NCI-H146 treated with DMSO at 0.1 percent for 48 hours (cell line): ENCODE results near the gene CFHR5.
"Not testable (repeated sequence)": the region's sequence is repeated elsewhere in the genome, so short reads cannot be mapped to it uniquely, and the experiment has no call there.

ENCODE experiments used
- DNase-seq: peaks from one replicate; lab custom pipeline; 2025; ENCODE audit not compliant: unreplicated experiment; lab: John Stamatoyannopoulos, UW

The CFHR5 gene

DNA sequence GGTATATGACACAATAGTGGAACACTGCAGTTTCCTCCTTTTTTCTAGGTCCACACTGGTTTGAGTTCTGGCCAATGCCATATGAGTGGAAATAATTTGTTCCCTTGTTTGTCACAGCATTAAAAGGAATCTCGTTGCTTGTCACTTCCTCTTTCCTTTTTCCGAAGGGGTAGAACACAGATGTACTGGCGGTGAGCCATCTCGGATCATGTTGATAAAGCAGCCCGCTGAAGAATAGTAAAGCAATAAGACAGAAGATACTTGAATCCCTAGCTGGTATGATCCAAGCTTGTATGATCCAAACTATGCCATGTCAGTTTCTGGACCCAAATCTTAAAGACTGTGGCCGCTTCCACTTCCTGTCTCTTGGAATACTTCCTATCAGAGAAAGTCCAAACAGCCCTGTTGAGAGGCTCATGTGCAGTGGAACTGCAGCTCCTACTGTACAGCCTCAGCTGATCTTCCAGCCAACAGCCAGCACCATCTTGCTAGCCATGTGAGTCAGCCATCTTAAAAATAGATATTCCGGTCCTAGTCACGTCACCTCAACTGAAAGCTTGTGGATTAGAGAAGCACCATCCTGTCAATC is 40.3 kb downstream of the CFHR5 start:
- DNase-seq = no peak

DNA sequence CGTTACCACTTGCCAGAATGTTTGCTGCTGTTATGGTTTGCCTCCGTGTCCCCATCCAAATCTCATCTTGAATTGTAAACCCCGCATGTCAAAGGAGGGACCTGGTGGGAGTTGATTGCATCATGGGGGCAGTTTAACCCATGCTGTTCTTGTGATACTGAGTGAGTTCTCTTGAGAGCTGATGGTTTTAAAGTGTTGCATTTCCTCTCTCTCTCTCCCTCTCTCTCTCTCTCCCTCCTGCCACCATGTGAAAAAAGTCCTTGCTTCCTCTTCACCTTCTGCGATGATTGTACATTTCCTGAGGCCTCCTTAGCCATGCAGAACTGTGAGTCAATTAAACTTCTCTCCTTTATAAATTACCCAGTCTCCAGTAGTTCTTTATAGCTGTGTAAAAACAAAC is 44.4 kb downstream of the CFHR5 start:
- no peak for DNase-seq

DNA sequence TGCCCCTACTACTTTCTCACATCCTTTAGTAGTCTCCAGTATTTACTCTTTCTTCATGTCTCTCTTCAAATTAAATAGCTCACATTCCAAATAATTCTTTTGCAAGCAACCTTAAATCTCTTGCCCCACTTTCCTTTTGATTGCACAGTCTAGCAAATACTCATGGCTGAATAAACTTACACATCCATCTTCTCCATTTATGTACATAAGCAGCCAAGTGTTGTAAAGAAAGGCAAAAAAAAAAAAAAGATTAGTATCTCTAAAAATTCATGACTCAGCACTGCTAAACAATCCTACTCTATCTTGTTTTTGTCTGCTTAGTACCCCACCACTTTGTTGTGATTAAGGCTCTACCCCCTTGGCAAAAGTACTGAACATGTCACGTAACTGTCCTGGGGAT is 47.1 kb downstream of the CFHR5 start:
- DNase-seq = no peak

DNA sequence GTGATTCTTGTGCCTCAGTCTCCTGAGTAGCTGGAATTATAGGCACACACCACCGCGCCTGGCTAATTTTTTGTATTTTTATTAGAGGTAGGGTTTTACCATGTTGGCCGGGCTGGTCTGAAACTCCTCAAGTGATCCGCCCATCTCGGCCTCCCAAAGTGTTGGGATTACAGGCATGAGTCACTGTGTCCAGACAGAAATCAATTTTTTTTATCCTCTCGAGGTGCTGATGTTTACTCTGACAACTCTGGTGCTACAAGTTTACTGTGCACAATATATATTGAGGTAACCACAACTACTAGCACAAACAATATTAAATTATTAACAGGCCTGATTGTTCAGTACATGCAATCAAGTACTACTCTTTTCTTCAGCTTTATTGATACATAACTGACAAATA is 50.0 kb downstream of the CFHR5 start:
- DNase-seq = no peak

DNA sequence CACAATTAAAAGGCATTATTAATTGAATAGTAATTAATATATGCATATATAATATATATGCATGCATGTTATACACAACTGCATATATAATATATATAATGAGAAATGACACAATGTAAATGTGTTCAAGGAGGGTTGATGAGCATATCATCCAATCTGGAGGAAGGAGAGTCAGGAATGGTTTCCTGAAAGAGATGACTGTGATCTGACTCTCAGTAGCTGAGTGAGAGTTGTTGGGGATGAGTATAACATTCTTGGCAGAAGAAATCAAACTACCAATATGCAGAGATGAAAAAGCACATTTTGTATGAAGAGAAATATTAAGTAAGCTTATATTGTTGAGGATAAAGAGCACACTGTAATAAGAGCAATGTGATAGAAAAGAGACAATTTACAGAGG is 52.4 kb downstream of the CFHR5 start:
- DNase-seq = no peak

DNA sequence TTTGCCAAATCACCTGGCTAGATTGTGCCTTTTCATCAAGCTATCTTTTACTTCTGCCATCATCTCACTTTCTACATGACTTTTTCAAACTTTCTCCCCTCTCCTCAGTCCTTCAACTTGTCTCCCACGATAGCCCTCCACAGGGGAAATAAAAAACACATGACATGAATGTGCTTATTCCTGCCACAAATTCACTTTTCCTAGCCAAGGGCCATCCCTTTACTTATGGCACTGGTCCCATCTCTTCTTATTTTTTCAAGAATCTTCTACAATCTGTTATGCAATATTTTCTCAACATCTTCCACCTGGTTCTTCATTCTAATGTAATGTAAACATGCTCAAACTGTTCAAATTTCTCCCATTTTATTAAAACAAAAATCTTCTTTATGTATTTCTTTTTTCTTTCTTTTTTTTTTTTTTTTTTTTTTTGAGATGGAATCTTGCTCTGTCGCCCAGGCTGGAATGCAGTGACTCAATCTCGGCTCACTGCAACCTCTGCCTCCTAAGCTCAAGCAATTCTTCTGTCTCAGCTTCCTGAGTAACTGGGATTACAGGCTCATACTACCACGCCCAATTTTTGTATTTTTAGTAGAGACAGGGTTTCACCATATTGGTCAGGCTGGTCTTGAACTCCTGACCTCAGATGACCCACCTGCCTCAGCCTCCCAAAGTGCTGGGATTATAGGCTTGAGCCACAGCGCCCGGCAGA is 57.4 kb downstream of the CFHR5 start:
- not testable (repeated sequence) for DNase-seq

DNA sequence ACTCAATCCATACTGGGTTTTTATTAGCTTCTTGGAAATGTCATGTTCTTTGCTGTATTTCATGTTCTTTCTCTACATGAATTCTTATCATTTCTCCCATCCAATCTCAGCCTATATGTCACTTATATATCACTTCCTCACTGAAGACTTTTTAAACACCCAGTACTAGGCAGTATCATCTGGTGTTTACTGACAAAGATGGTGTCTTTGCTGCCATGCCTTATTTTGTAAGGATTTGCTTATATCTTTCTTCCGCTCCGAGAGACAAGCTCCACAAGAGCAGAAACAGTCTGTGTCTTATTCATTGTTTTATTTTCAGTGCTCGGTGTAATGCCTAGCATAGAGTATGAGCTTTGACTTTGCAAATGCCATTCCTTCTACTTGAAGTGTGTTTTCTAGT is 59.5 kb downstream of the CFHR5 start:
- DNase-seq = no peak

DNA sequence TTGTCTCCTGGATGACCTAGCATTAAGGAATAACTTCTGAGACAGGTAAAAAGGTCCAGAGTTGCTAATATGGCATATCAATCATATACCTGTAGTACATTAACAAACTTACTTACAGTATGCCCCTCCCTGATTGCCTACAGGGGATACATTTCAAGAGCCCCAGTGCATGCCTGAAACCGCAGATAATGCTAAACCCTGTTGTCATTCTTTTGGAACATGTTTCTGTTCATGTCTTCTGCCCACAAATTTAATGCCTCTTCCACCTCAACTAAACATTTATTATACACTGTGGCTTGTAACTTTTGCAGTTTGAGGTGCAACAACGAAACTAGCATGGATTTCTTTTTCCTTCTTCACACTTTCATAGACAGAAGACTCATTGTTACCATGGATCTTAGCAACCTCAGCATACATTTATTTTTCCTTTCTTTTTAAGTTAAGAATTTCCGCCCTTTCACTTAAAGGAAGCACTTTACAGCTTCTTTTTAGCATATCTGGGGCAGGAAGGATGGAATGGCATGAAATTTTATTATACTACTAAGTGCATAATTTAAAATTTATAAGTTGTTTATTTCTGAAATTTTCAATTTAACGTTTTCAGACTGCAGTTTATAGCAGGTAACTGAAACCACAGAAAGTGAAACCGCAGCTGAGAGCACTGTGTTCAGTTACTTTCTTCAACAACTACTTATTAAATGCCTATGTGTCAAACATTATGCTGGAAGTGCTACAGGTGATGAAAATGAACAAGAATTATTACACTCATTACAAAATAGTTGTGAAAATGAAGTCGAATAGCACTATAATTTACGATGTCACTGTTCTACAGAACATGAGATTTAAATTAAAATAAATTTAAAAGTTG is 64.4 kb downstream of the CFHR5 start:
- no peak for DNase-seq

DNA sequence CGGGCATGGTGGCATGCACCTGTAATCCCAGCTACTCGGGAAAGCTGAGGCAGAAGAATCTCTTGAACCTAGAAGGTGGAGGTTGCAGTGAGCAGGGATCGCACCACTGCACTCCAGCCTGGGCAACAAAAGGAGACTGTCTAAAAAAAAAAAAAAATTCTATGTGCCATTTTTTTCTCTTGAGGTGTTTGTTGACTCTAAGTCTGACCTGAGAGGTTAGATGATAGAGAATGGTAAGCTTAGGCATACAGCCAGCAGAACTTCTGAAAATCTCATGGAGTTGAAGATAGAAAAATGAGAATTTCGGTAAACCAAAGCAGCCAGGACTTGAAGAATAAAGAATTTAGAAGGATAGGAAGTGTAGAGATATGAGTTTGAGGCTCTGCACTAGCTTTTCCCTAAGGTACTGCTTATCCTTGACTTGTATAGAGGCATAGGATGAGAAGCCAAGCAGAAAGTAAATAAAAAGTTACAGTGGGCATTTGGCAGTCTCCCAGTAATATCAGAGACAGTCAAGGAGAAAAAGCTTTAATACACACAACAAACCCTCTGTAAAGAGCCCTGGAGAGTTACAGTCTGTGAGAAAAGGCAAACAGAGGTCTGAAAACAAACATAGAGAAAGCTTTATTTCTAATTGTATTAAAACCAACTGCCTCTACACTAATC is 65.5 kb downstream of the CFHR5 start:
- no peak for DNase-seq

DNA sequence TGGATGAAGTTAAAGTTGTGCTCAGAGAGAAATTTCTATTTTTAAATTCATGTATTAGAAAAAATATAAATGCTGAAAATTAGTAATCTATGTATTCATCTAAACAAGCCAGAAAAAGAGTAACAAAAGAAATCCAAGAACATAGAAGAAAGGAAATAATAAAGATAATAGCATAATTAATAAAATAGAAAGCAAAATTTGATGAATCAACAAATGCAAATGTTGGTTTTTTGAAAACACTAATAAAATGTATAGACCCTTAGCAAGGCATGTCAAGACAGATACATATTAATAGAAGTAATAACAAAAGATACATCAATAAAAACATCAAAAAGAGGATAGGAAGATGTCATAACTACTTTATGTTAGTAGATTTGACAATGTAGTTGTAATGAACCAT is 71.7 kb downstream of the CFHR5 start:
- no peak for DNase-seq
